ENCODE results near the gene CIB4. TPM values are rescaled to one million over a fixed set of nuclear protein-coding genes. Genes with fewer than 3 reads are reported as not detected.

The CIB4 gene
- total RNA-seq, 1 donor from 2014 or later: not detected

GRCh38 chr2:26585966-26586365 is 55.2 kb downstream of the CIB4 start:
- Histone ChIP-seq H3K4me1 (no peaks in the 10 kb centered on the region), H3K27me3 (no peaks in the 10 kb centered on the region), H3K9me3 (no peaks in the 10 kb centered on the region), H3K4me3 (no peak overlapping the region), H3K36me3 (no peaks in the 10 kb centered on the region), H3K27ac (no peak overlapping the region)
- no peak for DNase-seq (ENCODE audit: extremely low spot score in 2 of 2)
- TF ChIP-seq CTCF (IDR thresholded peaks at IDR 0.05) (no peak), POLR2AphosphoS5 (IDR thresholded peaks at IDR 0.05; ENCODE audit: insufficient read depth in 1 of 2, low read depth in 1 of 2) (no peak), POLR2A (IDR thresholded peaks at IDR 0.05) (no peak)
- intact Hi-C loops (cut with DNase I): no loop called here

GRCh38 chr2:26585100-26585499 is 56.1 kb downstream of the CIB4 start:
- intact Hi-C loops (cut with DNase I): no loop called here
- DNase-seq (ENCODE audit: extremely low spot score in 2 of 2): no peak
- no peaks in the 10 kb centered on the region for H3K9me3 ChIP-seq
- no peaks in the 10 kb centered on the region for H3K4me1 ChIP-seq
- H3K27me3 ChIP-seq: no peaks in the 10 kb centered on the region
- no peaks in the 10 kb centered on the region for H3K36me3 ChIP-seq
- no peak overlapping the region for H3K4me3 ChIP-seq
- no peak for TF ChIP-seq POLR2A (IDR thresholded peaks at IDR 0.05)
- no peak for TF ChIP-seq POLR2AphosphoS5 (IDR thresholded peaks at IDR 0.05; ENCODE audit: insufficient read depth in 1 of 2, low read depth in 1 of 2)
- TF ChIP-seq CTCF (IDR thresholded peaks at IDR 0.05): no peak
- no peak overlapping the region for H3K27ac ChIP-seq

GRCh38 chr2:26584656-26585055 is 56.5 kb downstream of the CIB4 start:
- H3K36me3 ChIP-seq: no peaks in the 10 kb centered on the region
- no peak overlapping the region for H3K27ac ChIP-seq
- H3K9me3 ChIP-seq: no peaks in the 10 kb centered on the region
- no peaks in the 10 kb centered on the region for H3K27me3 ChIP-seq
- no peak overlapping the region for H3K4me3 ChIP-seq
- no peak for DNase-seq (ENCODE audit: extremely low spot score in 2 of 2)
- TF ChIP-seq CTCF (IDR thresholded peaks at IDR 0.05) (no peak), POLR2AphosphoS5 (IDR thresholded peaks at IDR 0.05; ENCODE audit: insufficient read depth in 1 of 2, low read depth in 1 of 2) (no peak), POLR2A (IDR thresholded peaks at IDR 0.05) (no peak)
- intact Hi-C loops (cut with DNase I): no loop called here
- H3K4me1 ChIP-seq: no peaks in the 10 kb centered on the region

- intact Hi-C loops (cut with DNase I): no loop called here
- Histone ChIP-seq H3K4me1 (no peaks in the 10 kb centered on the region), H3K36me3 (no peaks in the 10 kb centered on the region), H3K27ac (no peak overlapping the region), H3K9me3 (no peaks in the 10 kb centered on the region), H3K27me3 (no peaks in the 10 kb centered on the region), H3K4me3 (no peak overlapping the region)
- DNase-seq (ENCODE audit: extremely low spot score in 2 of 2): no peak
- TF ChIP-seq POLR2AphosphoS5 (IDR thresholded peaks at IDR 0.05; ENCODE audit: insufficient read depth in 1 of 2, low read depth in 1 of 2) (no peak), CTCF (IDR thresholded peaks at IDR 0.05) (no peak), POLR2A (IDR thresholded peaks at IDR 0.05) (no peak)
Observed at GRCh38 chr2:26584191-26584590, 57.0 kb downstream of the CIB4 start.

- intact Hi-C loops (cut with DNase I): no loop called here
- DNase-seq (ENCODE audit: extremely low spot score in 2 of 2): no peak
- TF ChIP-seq POLR2A (IDR thresholded peaks at IDR 0.05) (no peak), POLR2AphosphoS5 (IDR thresholded peaks at IDR 0.05; ENCODE audit: insufficient read depth in 1 of 2, low read depth in 1 of 2) (no peak), CTCF (IDR thresholded peaks at IDR 0.05) (no peak)
- H3K36me3 ChIP-seq: no peaks in the 10 kb centered on the region
- no peak overlapping the region for H3K4me3 ChIP-seq
- no peaks in the 10 kb centered on the region for H3K27me3 ChIP-seq
- H3K4me1 ChIP-seq: no peaks in the 10 kb centered on the region
- H3K9me3 ChIP-seq: no peaks in the 10 kb centered on the region
- no peak overlapping the region for H3K27ac ChIP-seq
Observed at GRCh38 chr2:26583381-26583911, 57.7 kb downstream of the CIB4 start.

Measured in vagina (tissue), 2 donors.